ENCODE data around the gene CDHR2. TPM values are rescaled to one million over a fixed set of nuclear protein-coding genes. Genes with fewer than 3 reads are reported as not detected.

Gene CDHR2
- total and polyA plus RNA-seq, 4 experiments from 2014 or later: 2.9 TPM; not detected in 2

GRCh38 chr5:176524138-176524537, 25.0 kb upstream of the CDHR2 start:
- Mint-ChIP-seq H3K4me3 (no peak overlapping the region), H3K36me3 (peaks cover 9 to 19% of the 10 kb centered on the region in 2 donors), H3K4me1 (peaks cover 6 to 35% (median 17%) of the 10 kb centered on the region in 4 donors), H3K27ac (peak overlapping the region in 1 of 7 donors; percentile 47), H3K27me3 (no peaks in the 10 kb centered on the region), H3K9me3 (no peaks in the 10 kb centered on the region)
- Histone ChIP-seq H3K4me1 (ENCODE audit: insufficient read depth, low read length) (peaks cover 15% of the 10 kb centered on the region), H3K4me3 (ENCODE audit: low read length in 2 of 2) (no peak overlapping the region), H3K36me3 (ENCODE audit: insufficient read depth, low read length) (peaks cover 14% of the 10 kb centered on the region), H3K27ac (ENCODE audit: low read depth, low read length) (no peak overlapping the region), H3K27me3 (ENCODE audit: insufficient read depth, low read length) (no peaks in the 10 kb centered on the region), H3K9me3 (ENCODE audit: control insufficient read depth in 1 of 2, low read length in 2 of 2) (no peaks in the 10 kb centered on the region)
- ChIA-PET POLR2A (ENCODE audit: partially characterized antibody) (interaction anchor here (18.9 kb wide), 1 partner anchor 19 kb away, joined by 533 read pairs; the partner anchor contains the start of genes CDHR2 and RNF44), CTCF (ENCODE audit: partially characterized antibody) (interaction anchor here (1.0 to 1.4 kb wide), 2 partner anchors 10 to 12 kb away, joined by 3 to 7 read pairs; no protein-coding TSS in a partner anchor)
- DNase-seq: no peak
- intact Hi-C loops (cut with micrococcal nuclease): no loop called here

GRCh38 chr5:176524987-176525386, 24.2 kb upstream of the CDHR2 start:
- H3K36me3 Mint-ChIP-seq: peaks cover 13 to 26% of the 10 kb centered on the region in 2 donors
- peak overlapping the region in 2 of 7 donors; percentile 22 to 38 for H3K27ac Mint-ChIP-seq
- H3K4me1 Mint-ChIP-seq: peaks cover 9 to 41% (median 24%) of the 10 kb centered on the region in 4 donors
- Histone ChIP-seq H3K27me3 (ENCODE audit: insufficient read depth, low read length) (no peaks in the 10 kb centered on the region), H3K27ac (ENCODE audit: low read depth, low read length) (no peak overlapping the region), H3K4me1 (ENCODE audit: insufficient read depth, low read length) (peaks cover 22% of the 10 kb centered on the region), H3K36me3 (ENCODE audit: insufficient read depth, low read length) (peaks cover 20% of the 10 kb centered on the region), H3K4me3 (ENCODE audit: low read length in 2 of 2) (no peak overlapping the region), H3K9me3 (ENCODE audit: control insufficient read depth in 1 of 2, low read length in 2 of 2) (no peaks in the 10 kb centered on the region)
- ChIA-PET POLR2A (ENCODE audit: partially characterized antibody) (interaction anchor here (0.9 to 18.9 kb wide), 2 partner anchors 18 to 25 kb away, joined by 3 to 533 read pairs; partner anchors contain the start of genes CDHR2 and RNF44), CTCF (ENCODE audit: partially characterized antibody) (no interaction called here)
- H3K27me3 Mint-ChIP-seq: no peaks in the 10 kb centered on the region
- H3K9me3 Mint-ChIP-seq: peaks cover 0 to 2% (median 0%) of the 10 kb centered on the region in 8 donors
- DNase-seq: no peak
- intact Hi-C loops (cut with micrococcal nuclease): no loop called here
- H3K4me3 Mint-ChIP-seq: no peak overlapping the region

- H3K4me3 ChIP-seq (ENCODE audit: low read length in 2 of 2): no peak overlapping the region
- peaks cover 20% of the 10 kb centered on the region for H3K36me3 ChIP-seq (ENCODE audit: insufficient read depth, low read length)
- H3K9me3 Mint-ChIP-seq: peaks cover 0 to 2% (median 0%) of the 10 kb centered on the region in 8 donors
- ChIA-PET CTCF (ENCODE audit: partially characterized antibody) (no interaction called here), POLR2A (ENCODE audit: partially characterized antibody) (interaction anchor here (0.7 to 18.9 kb wide), 2 partner anchors 17 to 38 kb away, joined by 3 to 533 read pairs; partner anchors contain the start of genes CDHR2 and RNF44)
- H3K27me3 Mint-ChIP-seq: no peaks in the 10 kb centered on the region
- no peak overlapping the region for H3K4me3 Mint-ChIP-seq
- H3K27me3 ChIP-seq (ENCODE audit: insufficient read depth, low read length): no peaks in the 10 kb centered on the region
- DNase-seq: no peak
- intact Hi-C loops (cut with micrococcal nuclease): no loop called here
- peaks cover 13 to 26% of the 10 kb centered on the region in 2 donors for H3K36me3 Mint-ChIP-seq
- H3K27ac ChIP-seq (ENCODE audit: low read depth, low read length): no peak overlapping the region
- H3K9me3 ChIP-seq (ENCODE audit: control insufficient read depth in 1 of 2, low read length in 2 of 2): no peaks in the 10 kb centered on the region
- H3K4me1 ChIP-seq (ENCODE audit: insufficient read depth, low read length): peaks cover 28% of the 10 kb centered on the region
- peak overlapping the region in 3 of 7 donors; percentile 38 to 82 (median 48) for H3K27ac Mint-ChIP-seq
- H3K4me1 Mint-ChIP-seq: peaks cover 6 to 37% (median 24%) of the 10 kb centered on the region in 4 donors
Measured at GRCh38 chr5:176525677-176526076, 23.5 kb upstream of the CDHR2 start.

- no peak for DNase-seq
- CTCF ChIA-PET (ENCODE audit: partially characterized antibody): interaction anchor here (1.0 kb wide), 1 partner anchor 79 kb away, joined by 3 read pairs; no protein-coding TSS in a partner anchor
- Mint-ChIP-seq H3K27ac (no peak overlapping the region), H3K9me3 (peaks cover 0 to 2% (median 0%) of the 10 kb centered on the region in 8 donors), H3K27me3 (no peaks in the 10 kb centered on the region), H3K4me3 (no peak overlapping the region), H3K4me1 (peaks cover 10 to 43% (median 29%) of the 10 kb centered on the region in 4 donors), H3K36me3 (peaks cover 18 to 31% of the 10 kb centered on the region in 2 donors)
- Histone ChIP-seq H3K4me1 (ENCODE audit: insufficient read depth, low read length) (peaks cover 36% of the 10 kb centered on the region), H3K27ac (ENCODE audit: low read depth, low read length) (no peak overlapping the region), H3K9me3 (ENCODE audit: control insufficient read depth in 1 of 2, low read length in 2 of 2) (no peaks in the 10 kb centered on the region), H3K36me3 (ENCODE audit: insufficient read depth, low read length) (peaks cover 26% of the 10 kb centered on the region), H3K4me3 (ENCODE audit: low read length in 2 of 2) (no peak overlapping the region), H3K27me3 (ENCODE audit: insufficient read depth, low read length) (no peaks in the 10 kb centered on the region)
- POLR2A ChIA-PET (ENCODE audit: partially characterized antibody): interaction anchor here (0.7 to 18.9 kb wide), 2 partner anchors 17 to 39 kb away, joined by 3 to 533 read pairs; partner anchors contain the start of genes CDHR2 and RNF44
- intact Hi-C loops (cut with micrococcal nuclease): no loop called here
Measured at GRCh38 chr5:176526462-176526861, 22.7 kb upstream of the CDHR2 start.

GRCh38 chr5:176527246-176528222, 21.6 kb upstream of the CDHR2 start:
- H3K4me1 ChIP-seq (ENCODE audit: insufficient read depth, low read length): peaks cover 47% of the 10 kb centered on the region
- peaks cover 10 to 42% (median 27%) of the 10 kb centered on the region in 4 donors for H3K4me1 Mint-ChIP-seq
- peak overlapping the region in 3 of 7 donors; percentile 17 to 53 (median 48) for H3K27ac Mint-ChIP-seq
- no peak for DNase-seq
- POLR2A ChIA-PET (ENCODE audit: partially characterized antibody): interaction anchor here (1.1 to 18.9 kb wide), 3 partner anchors 10 to 79 kb away, joined by 3 to 533 read pairs (median 34); partner anchors contain the start of genes CDHR2, FAF2 and RNF44
- no peak overlapping the region for H3K4me3 Mint-ChIP-seq
- H3K36me3 Mint-ChIP-seq: peaks cover 19 to 35% of the 10 kb centered on the region in 2 donors
- peaks cover 33% of the 10 kb centered on the region for H3K36me3 ChIP-seq (ENCODE audit: insufficient read depth, low read length)
- intact Hi-C loops (cut with micrococcal nuclease): no loop called here
- H3K27me3 ChIP-seq (ENCODE audit: insufficient read depth, low read length): no peaks in the 10 kb centered on the region
- no peaks in the 10 kb centered on the region for H3K27me3 Mint-ChIP-seq
- CTCF ChIA-PET (ENCODE audit: partially characterized antibody): interaction anchor here (1.0 kb wide), 1 partner anchor 80 kb away, joined by 3 read pairs; no protein-coding TSS in a partner anchor
- H3K9me3 Mint-ChIP-seq: peaks cover 0 to 2% (median 0%) of the 10 kb centered on the region in 8 donors
- no peak overlapping the region for H3K4me3 ChIP-seq (ENCODE audit: low read length in 2 of 2)
- H3K9me3 ChIP-seq (ENCODE audit: control insufficient read depth in 1 of 2, low read length in 2 of 2): no peaks in the 10 kb centered on the region
- no peak overlapping the region for H3K27ac ChIP-seq (ENCODE audit: low read depth, low read length)

- ChIA-PET CTCF (ENCODE audit: partially characterized antibody) (interaction anchor here (2.2 kb wide), 1 partner anchor 19 kb away, joined by 6 read pairs; no protein-coding TSS in a partner anchor), POLR2A (ENCODE audit: partially characterized antibody) (interaction anchor here (1.1 to 18.9 kb wide), 3 partner anchors 11 to 80 kb away, joined by 3 to 533 read pairs (median 34); partner anchors contain the start of genes CDHR2, FAF2 and RNF44)
- Mint-ChIP-seq H3K36me3 (peaks cover 19 to 39% of the 10 kb centered on the region in 2 donors), H3K4me3 (peak overlapping the region in 1 of 8 donors; percentile 64), H3K27me3 (no peaks in the 10 kb centered on the region), H3K4me1 (peaks cover 10 to 44% (median 29%) of the 10 kb centered on the region in 4 donors), H3K27ac (peak overlapping the region in 3 of 7 donors; percentile 12 to 53 (median 25)), H3K9me3 (peaks cover 0 to 2% (median 0%) of the 10 kb centered on the region in 8 donors)
- no peak overlapping the region for H3K27ac ChIP-seq (ENCODE audit: low read depth, low read length)
- peaks cover 33% of the 10 kb centered on the region for H3K36me3 ChIP-seq (ENCODE audit: insufficient read depth, low read length)
- no peak overlapping the region for H3K4me3 ChIP-seq (ENCODE audit: low read length in 2 of 2)
- H3K4me1 ChIP-seq (ENCODE audit: insufficient read depth, low read length): peaks cover 55% of the 10 kb centered on the region
- no peak for DNase-seq
- intact Hi-C loops (cut with micrococcal nuclease): no loop called here
- H3K9me3 ChIP-seq (ENCODE audit: control insufficient read depth in 1 of 2, low read length in 2 of 2): no peaks in the 10 kb centered on the region
- no peaks in the 10 kb centered on the region for H3K27me3 ChIP-seq (ENCODE audit: insufficient read depth, low read length)
Measured at GRCh38 chr5:176528301-176528700, 20.8 kb upstream of the CDHR2 start.

Data from CD4-positive, alpha-beta memory T cell (primary cell).